GM12878 (cell line): ENCODE measurements around the gene SSPN. TPM values are rescaled to one million over a fixed set of nuclear protein-coding genes. Genes with fewer than 3 reads are reported as not detected.

Experiments
- E4F1 ChIP-seq: fragments of 450-650 bp; IDR thresholded peaks from 2 replicates; pipeline ENCODE4 v1.6.1; 2018; ENCODE audit warnings: borderline replicate concordance, mild to moderate bottlenecking; ENCODE audit not compliant: partially characterized antibody
- EED ChIP-seq: sonication (generic); IDR thresholded peaks from 2 replicates; pipeline ENCODE4 v1.6.1; 2016; ENCODE audit warnings: antibody characterized with exemption, low read depth
- ESRRA ChIP-seq: IDR thresholded peaks from 2 replicates; pipeline ENCODE4 v1.6.1; 2012; ENCODE audit warnings: mild to moderate bottlenecking, low read length, improper control_type of control experiment
- FOS ChIP-seq: IDR thresholded peaks from 3 replicates; pipeline ENCODE4 v1.6.1; 2011; ENCODE audit warnings: borderline replicate concordance; ENCODE audit not compliant: insufficient read length; ENCODE audit errors: extremely low read depth
- GATAD2B ChIP-seq: fragments of 450-650 bp; conservative IDR thresholded peaks from 2 replicates; pipeline ENCODE4 v1.6.1; 2017; ENCODE audit warnings: low read depth, mild to moderate bottlenecking, moderate library complexity
- IKZF2 ChIP-seq, 2 experiments: fragments of 450-650 bp; IDR thresholded peaks; 2 replicates each; pipeline ENCODE4 v1.6.1; 2017; ENCODE audit warnings: mild to moderate bottlenecking in 2 of 2, moderate library complexity in 2 of 2
- KAT2A ChIP-seq: conservative IDR thresholded peaks from 2 replicates; pipeline ENCODE4 v1.6.1; 2011; ENCODE audit warnings: low read depth, low read length; ENCODE audit not compliant: control insufficient read depth
- KLF5 ChIP-seq: fragments of 450-650 bp; IDR thresholded peaks from 2 replicates; pipeline ENCODE4 v1.6.1; 2014; ENCODE audit warnings: mild to moderate bottlenecking; ENCODE audit not compliant: partially characterized antibody
- MEF2A ChIP-seq: IDR thresholded peaks from 2 replicates; pipeline ENCODE4 v1.6.1; 2011; ENCODE audit warnings: low read depth, mild to moderate bottlenecking, low read length, moderate library complexity; ENCODE audit not compliant: insufficient read depth
- NFYA ChIP-seq: IDR thresholded peaks from 2 replicates; pipeline ENCODE4 v1.6.1; 2011; ENCODE audit warnings: low read depth, mild to moderate bottlenecking, low read length, improper control_type of control experiment, borderline replicate concordance
- PBX3 ChIP-seq: IDR thresholded peaks from 2 replicates; pipeline ENCODE4 v1.6.1; 2011; ENCODE audit warnings: mild to moderate bottlenecking, low read depth, low read length, moderate library complexity; ENCODE audit not compliant: insufficient replicate concordance
- PKNOX1 ChIP-seq: fragments of 450-650 bp; IDR thresholded peaks from 2 replicates; pipeline ENCODE4 v1.6.1; 2016; ENCODE audit warnings: mild to moderate bottlenecking
- POLR2AphosphoS2 ChIP-seq: IDR thresholded peaks from 2 replicates; pipeline ENCODE4 v1.6.1; 2011; ENCODE audit warnings: low read depth, mild to moderate bottlenecking, low read length, improper control_type of control experiment, moderate library complexity
- SMAD1 ChIP-seq: fragments of 450-650 bp; IDR thresholded peaks from 2 replicates; pipeline ENCODE4 v1.6.1; 2018; ENCODE audit warnings: mild to moderate bottlenecking, low read depth; ENCODE audit not compliant: partially characterized antibody
- TBL1XR1 ChIP-seq: IDR thresholded peaks from 2 replicates; pipeline ENCODE4 v1.6.1; 2012; ENCODE audit warnings: low read depth, low read length, improper control_type of control experiment
- USF1 ChIP-seq: IDR thresholded peaks from 2 replicates; pipeline ENCODE4 v1.6.1; 2011; ENCODE audit warnings: borderline replicate concordance, low read depth, mild to moderate bottlenecking, moderate library complexity, mixed read lengths, low read length; ENCODE audit not compliant: insufficient read depth; ENCODE audit errors: extremely low read length
- YY1 ChIP-seq: IDR thresholded peaks from 2 replicates; pipeline ENCODE4 v1.6.1; 2011; ENCODE audit warnings: low read depth, mild to moderate bottlenecking, low read length
- polyA plus RNA-seq, 11 experiments: library from polyadenylated mRNA; depleted of rRNA in 4 of 11; unstranded in 6 of 11; stranded (reverse) in 5 of 11; fragments of >200 nt; fragmentation: Nextera tagmentation in 4 of 11; fragmentation: Illumina TruSeq in 1 of 11; extraction: Ambion mirVana in 4 of 11; extraction: Trizol in 1 of 11; gene quantifications; 1 replicate in 1 of 11; 2 replicates in 10 of 11; pipeline versions ENCODE4 v1.2.1 to v1.2.3, GENCODE V29; 2011 to 2016; ENCODE audit warnings: inconsistent platforms in 2 of 11, missing spikeins in 2 of 11, low read depth in 1 of 11
- total RNA-seq, 4 experiments: library from RNA; depleted of rRNA in 3 of 4; stranded (reverse); fragments of >200 nt in 3 of 4; fragmentation: Illumina TruSeq in 1 of 4; extraction: Trizol in 1 of 4; gene quantifications; 2 replicates each; pipeline versions ENCODE4 v1.2.1 to v1.2.3, GENCODE V29; 2013 to 2021
- TF ChIP-seq, protein P1 (sequence below): fragments of 150-350 bp; IDR thresholded peaks from 2 replicates; pipeline ENCODE4 v1.6.1; 2016; ENCODE audit warnings: low read depth, low read length

Gene SSPN
- total and polyA plus RNA-seq, 10 of the 15 experiments (the other 5 are each of a cell fraction or from before 2014, with no cell fraction given), result 0.04 to 0.41 (median 0.28) TPM; not detected in 5

GRCh38 chr12:26298785-26299621 lies 103.6 kb downstream of the SSPN start (continued):
- TF ChIP-seq MEF2A, result peak; percentile 95
- TF ChIP-seq POLR2AphosphoS2, result no peak
- TF ChIP-seq SMAD1, result no peak
- peak; percentile 21 for TF ChIP-seq PBX3
- no peak for TF ChIP-seq FOS
- TF ChIP-seq E4F1, result no peak
- TF ChIP-seq YY1, result no peak
- TF ChIP-seq, protein P1, sequence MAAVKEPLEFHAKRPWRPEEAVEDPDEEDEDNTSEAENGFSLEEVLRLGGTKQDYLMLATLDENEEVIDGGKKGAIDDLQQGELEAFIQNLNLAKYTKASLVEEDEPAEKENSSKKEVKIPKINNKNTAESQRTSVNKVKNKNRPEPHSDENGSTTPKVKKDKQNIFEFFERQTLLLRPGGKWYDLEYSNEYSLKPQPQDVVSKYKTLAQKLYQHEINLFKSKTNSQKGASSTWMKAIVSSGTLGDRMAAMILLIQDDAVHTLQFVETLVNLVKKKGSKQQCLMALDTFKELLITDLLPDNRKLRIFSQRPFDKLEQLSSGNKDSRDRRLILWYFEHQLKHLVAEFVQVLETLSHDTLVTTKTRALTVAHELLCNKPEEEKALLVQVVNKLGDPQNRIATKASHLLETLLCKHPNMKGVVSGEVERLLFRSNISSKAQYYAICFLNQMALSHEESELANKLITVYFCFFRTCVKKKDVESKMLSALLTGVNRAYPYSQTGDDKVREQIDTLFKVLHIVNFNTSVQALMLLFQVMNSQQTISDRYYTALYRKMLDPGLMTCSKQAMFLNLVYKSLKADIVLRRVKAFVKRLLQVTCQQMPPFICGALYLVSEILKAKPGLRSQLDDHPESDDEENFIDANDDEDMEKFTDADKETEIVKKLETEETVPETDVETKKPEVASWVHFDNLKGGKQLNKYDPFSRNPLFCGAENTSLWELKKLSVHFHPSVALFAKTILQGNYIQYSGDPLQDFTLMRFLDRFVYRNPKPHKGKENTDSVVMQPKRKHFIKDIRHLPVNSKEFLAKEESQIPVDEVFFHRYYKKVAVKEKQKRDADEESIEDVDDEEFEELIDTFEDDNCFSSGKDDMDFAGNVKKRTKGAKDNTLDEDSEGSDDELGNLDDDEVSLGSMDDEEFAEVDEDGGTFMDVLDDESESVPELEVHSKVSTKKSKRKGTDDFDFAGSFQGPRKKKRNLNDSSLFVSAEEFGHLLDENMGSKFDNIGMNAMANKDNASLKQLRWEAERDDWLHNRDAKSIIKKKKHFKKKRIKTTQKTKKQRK, result no peak
- peak; percentile 77 for TF ChIP-seq PKNOX1
- 0 out of 2 replicates have a peak, but pooled peaks have one; percentile 30 for TF ChIP-seq ESRRA
- no peak for TF ChIP-seq KAT2A
- TF ChIP-seq NFYA, result no peak
- TF ChIP-seq KLF5, result peak; percentile 4
- TF ChIP-seq GATAD2B, result no peak
- peak; percentile 95 for TF ChIP-seq TBL1XR1
- peak; percentile 74 for TF ChIP-seq EED
- TF ChIP-seq USF1, result no peak
- TF ChIP-seq IKZF2 (IDR thresholded peaks at IDR 0.05), result peak; percentile 93 to 95
